Kidney tubule cell (primary cell): ENCODE results near the gene METTL2B.

Experiments
- DNase-seq: peaks from one replicate; pipeline ENCODE4 v3.0.0-alpha.2; 2018; ENCODE audit warnings: low spot score

Gene METTL2B, protein sequence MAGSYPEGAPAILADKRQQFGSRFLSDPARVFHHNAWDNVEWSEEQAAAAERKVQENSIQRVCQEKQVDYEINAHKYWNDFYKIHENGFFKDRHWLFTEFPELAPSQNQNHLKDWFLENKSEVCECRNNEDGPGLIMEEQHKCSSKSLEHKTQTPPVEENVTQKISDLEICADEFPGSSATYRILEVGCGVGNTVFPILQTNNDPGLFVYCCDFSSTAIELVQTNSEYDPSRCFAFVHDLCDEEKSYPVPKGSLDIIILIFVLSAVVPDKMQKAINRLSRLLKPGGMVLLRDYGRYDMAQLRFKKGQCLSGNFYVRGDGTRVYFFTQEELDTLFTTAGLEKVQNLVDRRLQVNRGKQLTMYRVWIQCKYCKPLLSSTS

DNA sequence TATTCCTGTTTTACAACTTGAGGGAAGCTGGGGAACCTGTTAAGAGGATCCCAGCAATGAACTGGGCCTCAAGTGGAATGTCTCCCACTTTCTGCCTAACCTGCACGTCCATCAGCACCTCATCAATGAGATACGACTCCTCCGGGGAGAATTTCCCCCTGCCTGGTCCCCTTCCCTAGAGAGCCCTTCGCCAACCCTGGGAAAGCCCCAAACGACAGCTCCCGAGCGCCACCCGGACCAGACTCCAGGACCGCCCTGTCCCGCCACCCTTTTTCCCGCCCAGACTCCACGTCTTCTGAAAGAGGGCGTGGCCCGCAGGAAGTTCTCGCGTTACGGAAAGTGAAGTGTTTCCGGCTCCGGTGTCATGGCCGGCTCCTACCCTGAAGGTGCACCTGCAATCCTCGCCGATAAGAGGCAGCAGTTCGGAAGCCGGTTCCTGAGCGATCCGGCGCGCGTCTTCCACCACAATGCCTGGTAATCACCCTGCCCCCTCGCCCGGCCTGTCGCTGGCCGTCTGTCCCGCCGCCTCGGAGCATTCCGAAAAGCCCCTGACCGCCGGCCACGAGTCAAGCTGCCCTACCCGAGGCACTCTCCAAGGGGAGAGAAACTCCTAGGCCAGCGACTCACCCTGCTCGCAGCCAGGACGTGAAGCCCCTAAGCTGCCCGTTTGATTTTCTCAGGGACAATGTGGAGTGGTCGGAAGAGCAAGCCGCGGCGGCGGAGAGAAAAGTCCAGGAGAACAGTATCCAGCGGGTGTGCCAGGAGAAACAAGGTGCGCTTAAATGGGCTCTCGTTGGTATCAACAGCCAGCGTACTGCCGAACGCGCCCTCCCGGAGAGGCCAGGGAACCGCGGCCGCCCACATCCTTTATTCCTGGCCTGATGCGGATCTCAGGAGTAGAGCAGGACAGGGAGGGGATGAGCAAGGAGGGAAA lies at the start of gene METTL2B:
Gene METTL2B, plus strand, starts transcription at position 347 of the 934 bp plus-strand sequence. Its CDS starts 18 bp downstream, at position 365.
- DNase-seq: peak; percentile 96

DNA sequence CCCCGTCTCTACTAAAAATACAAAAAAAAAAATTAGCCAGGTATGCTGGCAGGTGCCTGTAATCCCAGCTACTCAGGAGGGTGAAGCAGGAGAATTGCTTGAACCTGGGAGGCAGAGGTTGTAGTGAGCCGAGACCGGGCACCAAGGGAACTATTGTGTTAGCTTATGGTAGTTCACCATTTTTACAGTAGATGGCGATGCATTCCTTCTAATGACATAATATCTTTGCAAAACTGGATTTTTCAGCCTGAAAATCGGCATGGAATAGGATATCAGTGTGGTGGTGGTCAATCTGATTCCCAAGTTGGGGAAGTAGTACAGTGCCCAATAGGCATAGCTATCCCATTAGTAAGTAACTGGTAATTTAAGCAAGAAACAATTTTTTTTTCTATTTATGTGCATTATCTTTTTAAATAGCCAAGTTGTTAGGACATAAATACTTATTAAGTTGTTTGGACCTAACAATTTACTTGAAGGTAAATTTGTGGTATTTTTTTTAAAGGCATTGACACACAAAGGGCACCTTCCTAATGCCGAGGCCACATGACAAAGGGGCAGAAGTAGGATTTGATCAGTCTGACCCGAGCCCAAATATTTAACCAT lies 49.2 kb upstream of the METTL2B start:
- DNase-seq: peak; percentile 66

DNA sequence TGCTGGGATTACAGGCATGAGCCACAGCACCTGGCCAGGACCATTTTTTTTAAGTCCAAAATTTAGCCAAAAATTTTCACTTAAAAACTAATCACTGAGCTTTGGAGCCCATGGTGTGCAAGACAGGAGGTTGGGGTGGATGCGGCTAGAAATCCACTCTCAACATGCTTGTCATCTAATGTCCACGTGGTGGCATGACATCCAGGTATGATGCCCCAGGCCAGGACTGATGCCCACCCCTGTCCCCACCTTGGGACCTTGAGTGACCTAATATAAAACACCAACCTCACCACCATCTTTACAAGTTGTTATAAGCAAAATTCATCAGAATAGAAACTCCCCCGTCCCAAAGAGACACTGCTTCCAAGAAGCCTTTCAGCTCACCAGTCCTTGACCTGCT lies 46.3 kb upstream of the METTL2B start:
- DNase-seq: no peak

DNA sequence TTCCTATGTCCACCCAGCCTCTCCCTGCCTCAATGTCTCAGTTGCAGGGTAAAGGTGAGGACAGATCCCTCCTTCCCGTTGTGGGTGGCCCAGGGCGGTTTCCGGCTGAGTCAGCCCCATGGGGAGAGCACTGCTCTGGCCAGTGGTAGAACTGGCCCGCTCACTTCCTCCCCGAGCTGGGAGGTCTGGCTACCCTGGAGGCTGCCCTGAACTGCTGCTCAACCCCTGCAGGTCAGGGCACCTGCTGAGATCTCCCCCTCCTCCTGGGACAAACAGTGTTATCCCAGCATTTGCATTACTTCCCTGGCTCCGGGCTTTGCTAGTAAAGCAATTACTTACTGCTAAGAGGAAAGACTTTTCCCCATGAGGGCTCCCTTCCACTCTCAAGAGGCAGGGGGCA lies 45.3 kb upstream of the METTL2B start:
- DNase-seq: no peak

DNA sequence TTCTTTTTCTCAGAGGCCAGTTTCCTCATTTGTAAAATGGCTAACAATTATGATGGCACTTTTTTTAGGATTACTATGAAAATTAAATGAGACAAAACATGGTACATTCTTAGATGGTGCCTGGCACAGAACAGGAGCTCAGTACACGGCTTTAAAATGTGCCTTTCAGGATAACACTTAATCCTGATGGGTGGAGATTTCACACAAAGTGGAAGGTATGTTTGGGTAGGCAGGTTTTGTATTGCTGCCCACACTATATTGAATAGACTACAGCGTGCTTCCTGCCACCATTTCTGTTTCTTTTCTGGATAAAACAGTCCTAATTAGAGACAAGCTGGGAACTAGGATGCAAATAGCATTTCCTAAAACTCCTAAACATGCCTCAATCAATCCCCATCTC lies 44.8 kb upstream of the METTL2B start:
- no peak for DNase-seq

DNA sequence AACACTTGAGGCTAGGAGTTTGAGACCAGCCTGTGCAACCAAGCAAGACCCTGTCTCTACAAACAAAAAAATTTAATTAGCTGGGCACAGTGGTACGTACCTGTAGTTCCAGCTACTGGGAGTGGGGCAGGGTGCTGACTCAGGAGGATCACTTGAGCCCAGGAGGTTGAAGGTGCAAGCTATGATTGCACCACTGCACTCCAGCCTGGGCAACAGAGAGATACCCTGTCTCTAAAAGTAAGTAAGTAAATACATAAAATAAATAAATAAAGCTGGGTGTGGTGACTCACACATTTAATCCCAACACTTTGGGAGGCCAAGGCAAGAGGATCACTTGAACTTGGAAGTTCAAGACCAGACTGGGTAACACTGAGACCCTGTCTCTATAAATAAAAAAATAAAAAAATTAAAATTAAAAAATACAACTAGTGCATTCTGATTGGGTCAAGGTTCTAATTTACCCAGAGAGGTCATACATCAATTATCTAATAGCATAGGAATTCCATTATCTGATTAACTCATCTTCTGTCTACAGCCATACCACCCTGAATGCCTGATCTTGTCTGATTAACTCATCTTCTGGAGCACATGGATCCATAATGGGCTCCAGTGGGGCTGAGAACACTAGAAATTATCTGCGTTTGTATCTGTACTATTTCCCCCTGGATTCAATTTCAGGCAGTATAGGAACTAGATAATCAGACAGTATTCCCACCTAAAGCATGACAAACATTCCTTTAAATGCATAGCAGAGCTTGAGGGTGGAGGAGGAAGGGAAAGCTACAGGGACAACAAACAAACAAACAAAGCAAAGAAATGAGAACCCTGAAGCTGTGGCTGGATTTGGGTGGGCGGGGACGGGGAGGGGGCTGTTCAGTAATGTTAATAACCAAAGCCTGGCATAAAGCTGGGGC lies 41.9 kb upstream of the METTL2B start:
- no peak for DNase-seq

DNA sequence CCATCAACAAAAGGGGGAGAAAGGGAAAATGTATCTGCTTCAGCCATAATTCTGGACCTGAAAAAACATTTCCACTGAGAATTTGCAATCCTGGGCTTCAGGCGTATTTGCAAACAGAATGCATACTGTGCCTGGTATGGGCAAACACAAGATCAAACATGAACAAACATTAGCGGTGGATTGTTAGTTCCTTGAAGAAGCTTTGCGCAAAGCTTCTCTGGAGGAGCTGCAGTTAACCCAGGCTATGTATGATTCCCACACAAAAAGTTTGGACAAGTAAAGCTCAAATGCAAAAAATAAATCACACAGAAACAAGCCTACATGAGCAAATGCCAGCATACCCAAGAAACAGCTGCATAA lies 41.2 kb upstream of the METTL2B start:
- DNase-seq: no peak

DNA sequence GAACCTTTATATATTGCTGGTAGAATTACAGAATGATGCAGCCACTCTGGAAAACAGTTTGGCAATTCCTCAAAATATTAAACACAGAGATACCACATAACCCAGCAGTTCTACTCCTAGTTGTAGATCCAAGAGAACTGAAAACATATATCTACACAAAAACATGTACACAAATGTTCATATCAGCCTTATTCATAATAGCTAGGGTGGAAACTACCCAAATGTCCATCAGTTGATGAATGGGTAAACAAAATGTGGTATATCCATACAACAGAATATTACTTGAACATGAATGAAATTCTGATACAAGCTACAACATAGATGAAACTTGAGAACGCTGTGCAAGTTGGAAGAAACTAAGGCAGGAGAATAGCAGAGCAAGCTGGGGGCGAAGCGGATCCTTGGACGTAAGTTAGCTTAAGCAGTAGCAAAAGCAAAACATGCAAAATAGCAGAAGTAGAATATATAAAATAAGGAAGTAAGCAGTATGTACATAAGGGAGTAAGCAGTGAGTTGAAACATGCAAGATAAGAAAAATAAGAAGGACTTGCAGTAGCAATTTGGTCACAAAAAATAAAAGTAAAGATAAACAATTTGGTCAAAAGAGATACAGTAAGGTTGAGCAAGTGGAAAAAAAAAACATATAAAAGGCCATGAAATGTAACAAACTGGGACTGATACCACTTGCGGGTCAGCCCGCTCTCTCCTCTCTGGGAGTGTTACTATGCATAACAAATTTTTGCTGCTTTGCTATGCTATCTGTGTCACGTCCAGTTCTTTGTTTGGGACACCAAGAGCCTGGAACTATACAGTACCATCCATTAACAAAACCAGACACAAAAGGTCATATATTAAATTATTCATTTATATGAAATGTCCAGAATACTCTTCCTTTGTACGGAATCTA lies 38.9 kb upstream of the METTL2B start:
- no peak for DNase-seq

DNA sequence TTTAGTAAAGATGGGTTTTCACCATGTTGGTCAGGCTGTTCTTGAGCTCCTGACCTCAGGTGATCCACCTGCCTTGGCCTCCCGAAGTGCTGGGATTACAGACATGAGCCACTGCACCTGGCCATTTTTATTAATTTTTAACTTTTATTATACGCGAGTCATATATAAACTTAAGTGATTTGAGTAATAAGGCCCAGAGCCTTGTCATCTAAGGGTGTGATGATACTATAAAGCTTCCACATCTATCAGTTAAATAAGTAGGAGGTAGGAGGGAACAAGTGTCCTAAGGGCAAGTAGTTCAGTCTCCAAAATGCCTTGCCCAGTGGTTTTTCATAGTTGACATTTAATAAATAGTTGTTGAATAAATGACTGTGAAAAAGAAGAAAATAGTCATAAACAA lies 34.2 kb upstream of the METTL2B start:
- peak; percentile 29 for DNase-seq

DNA sequence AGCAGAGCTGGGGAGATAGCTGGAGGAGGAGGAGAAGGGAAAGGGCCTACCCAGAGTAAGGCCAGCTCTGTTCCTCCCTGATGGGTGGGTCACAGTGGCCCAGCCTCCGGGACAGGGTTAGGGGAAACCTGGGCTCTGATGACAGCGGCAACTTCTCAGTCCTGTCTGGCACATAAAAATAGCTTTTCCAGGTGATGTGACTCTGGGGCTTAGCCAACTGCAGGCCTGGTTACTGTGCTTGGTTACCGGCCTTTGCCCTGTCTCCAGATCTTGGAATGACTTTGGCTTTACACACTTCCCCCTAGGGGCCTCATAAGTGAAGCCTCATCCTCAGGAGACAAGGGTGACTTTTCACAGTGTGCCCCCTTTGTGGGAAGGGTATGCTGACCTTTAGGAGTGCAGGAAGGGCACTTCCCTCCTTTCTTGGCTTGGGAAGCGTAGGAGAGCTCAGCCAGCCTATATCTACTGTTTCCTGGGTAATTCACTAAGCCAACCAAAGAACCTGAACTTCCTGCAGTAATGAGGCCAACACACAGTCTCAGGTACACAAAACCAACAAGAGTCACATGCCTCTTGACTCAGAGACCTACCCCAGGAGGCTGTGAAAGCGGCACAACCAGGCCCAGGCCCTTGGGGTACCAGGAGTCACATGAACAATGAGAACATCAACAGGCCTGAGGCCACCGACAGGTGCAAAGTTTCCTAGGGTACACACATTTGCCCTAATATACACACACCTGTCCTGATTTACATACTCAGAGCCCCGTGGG lies 32.5 kb upstream of the METTL2B start:
- DNase-seq: peak; percentile 28

DNA sequence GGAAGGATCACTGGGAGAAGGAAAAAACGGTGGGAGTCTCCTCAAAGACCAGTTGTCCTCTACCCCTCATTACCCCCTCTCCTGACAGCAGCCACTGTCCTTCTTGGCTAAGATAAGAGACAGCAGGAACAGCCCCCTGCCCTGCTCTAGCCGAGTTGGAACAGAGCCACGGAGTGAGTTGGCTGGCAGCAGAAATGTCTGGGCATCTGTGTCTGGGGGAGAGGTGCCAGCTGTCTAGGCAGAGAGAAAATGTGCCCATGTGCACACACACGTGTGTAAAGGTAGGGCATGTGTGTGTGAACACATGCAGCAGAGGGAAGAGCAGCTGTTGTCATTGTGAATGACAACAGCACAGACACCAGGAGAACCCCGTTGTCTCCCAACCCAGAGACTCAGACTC lies 30.2 kb upstream of the METTL2B start:
- no peak for DNase-seq

DNA sequence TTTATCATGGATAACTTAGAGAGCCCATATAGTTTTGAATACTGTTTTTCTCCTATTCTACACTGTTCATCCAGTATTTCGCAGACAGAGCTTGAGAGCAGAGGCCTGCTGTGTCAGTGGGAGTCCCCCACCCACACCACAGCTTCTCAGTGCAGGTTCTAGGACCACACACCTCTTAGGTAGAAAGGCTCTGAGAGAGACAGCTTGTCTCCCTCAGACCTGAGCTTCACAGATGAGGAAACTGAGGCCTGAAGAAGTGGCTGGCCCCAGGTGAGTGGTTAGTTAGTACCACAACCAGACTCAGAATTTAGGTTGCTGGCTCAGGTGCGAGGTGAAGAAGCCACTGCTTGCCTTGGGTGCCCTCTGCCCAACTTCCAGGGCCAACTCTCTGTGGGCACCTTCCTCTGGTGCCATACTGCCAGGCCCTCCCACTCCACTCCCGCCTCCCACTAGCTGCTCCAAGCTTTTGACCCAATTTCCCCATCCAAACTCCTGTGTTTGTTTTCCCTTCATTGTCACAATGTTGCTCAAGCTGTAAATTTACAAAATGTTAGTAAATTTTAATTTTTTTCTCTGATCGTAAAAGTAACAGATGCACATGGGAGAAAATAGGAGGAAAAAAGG lies 28.5 kb upstream of the METTL2B start:
- no peak for DNase-seq

DNA sequence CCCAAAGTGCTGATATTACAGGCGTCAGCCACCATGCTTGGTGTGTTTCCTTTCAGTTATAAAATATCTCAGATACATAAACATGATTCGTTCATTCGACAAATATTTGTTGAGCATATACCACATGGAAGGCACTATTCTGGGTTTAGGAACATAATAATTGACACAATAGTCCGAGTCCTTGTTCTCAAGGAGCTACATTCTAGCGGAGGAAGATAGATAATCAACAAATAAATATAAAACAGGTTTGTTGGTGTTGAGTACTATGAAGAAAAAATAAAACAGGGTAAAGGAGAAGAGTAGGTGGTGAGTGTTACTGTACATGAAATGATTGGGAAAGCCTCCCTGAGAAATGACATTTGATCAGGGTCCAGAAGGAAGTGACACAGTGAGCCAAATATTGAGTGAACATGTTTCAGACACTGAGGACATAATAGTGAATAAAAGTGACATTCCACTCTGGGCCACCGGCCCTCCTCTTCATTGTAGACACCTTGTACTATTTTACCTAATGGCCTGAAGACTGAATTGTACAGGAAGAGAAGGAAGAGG lies 27.7 kb upstream of the METTL2B start:
- DNase-seq: no peak

DNA sequence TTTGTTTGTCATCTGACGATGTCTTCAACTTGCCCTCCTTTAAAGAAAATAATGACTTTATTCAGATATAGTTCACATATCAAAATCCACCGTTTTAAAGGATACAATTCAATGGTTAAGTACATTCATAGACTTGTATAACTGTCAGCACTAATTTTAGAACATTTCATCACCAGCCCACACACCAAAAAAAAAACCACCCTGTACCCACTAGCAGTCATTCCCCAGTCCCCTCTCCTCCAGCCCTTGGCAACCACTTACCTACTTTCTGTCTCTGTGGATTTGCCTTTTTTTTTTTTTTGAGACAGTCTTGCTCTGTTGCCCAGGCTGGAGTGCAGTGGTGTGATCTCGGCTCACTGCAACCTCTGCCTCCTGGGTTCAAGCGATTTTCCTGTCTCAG lies 26.1 kb upstream of the METTL2B start:
- no peak for DNase-seq

DNA sequence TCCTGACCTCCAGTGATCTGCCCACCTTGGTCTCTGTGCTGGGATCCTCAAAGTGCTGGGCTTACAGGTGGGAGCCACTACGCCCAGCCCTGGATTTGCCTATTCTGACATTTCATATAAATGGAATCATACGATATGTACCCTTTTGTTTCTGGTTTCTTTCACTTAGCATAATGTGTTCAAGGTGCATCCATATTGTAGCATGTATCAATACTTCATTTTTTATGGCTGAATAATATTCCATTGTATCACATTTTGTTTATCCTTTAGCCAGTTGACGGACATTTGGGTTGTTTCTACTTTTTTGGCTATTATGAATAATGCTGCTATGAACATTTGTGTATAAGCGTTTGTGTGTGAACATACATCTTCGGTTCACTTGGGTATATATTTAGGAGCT lies 25.6 kb upstream of the METTL2B start:
- no peak for DNase-seq

DNA sequence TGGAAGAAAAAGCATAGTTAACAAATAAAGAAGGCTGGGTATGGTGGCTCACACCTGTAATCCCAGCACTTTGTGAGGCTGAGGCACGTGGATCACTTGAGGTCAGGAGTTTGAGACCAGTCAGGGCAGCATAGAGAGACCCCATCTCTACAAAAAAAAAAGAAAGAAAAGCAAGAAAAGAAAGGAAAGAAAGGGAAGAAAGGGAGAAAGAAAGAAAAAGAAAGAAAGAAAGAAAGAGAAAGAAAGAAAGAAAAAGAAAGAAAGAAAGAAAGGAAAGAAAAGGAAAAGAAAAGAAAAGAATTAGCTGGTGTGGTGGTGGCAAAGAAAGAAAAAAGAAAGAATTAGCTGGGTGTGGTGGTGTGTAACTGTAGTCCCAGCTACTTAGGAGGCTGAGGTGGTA lies 24.0 kb upstream of the METTL2B start:
- DNase-seq: no peak

DNA sequence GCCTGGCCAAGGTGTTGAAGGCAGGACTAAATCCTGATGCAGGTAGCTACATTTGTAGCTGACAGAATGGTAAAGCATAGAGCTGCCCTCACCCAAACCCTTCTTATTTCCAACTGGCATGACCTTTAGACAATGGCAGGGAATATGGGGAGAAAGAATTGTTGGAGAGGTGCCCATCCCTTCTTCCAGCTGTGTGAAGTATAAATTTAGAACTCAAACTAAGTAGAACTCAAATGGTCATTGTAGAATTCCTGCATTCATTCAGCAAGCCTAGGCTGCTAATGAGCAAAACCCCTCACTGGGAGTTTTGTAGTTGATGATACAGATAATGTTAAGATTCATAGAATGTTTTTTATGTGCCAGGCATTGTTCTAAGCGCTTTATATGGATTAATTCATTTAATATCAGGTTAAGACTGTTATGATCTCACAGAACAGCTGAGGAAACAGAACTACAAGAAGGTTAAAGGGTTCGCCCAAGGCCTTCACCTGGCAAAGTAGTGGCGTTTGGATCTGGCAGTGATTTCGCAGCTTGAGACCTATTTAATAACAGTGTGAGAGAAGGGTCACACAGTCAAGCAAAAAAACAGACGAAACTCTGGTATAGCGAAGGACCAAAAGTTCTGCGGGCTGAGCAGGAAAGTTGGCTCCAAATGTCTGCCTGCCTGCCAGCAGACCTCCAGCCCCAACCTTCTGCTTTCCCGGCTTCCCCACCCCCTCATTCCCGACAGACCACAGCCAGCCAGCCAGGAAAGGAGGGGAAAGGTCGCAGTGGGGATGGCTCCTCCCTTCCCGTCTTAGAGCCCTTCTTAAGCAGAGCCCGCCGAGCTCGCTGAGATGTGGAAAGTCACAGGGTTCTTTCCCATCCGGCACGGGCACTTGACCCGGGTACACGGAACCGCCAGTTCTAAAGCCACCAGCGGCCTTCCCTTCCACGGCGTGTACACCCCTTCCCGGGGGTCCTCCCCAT lies 22.4 kb upstream of the METTL2B start:
- DNase-seq: peak; percentile 55
